ENCODE measurements around the gene SMARCA2. TPM values are rescaled to one million over a fixed set of nuclear protein-coding genes. Genes with fewer than 3 reads are reported as not detected.
"Not testable (repeated sequence)": the region's sequence is repeated elsewhere in the genome, so short reads cannot be mapped to it uniquely, and the experiment has no call there.

The SMARCA2 gene
- total and polyA plus RNA-seq, 4 donors = 143 to 161 (median 152) TPM

DNA sequence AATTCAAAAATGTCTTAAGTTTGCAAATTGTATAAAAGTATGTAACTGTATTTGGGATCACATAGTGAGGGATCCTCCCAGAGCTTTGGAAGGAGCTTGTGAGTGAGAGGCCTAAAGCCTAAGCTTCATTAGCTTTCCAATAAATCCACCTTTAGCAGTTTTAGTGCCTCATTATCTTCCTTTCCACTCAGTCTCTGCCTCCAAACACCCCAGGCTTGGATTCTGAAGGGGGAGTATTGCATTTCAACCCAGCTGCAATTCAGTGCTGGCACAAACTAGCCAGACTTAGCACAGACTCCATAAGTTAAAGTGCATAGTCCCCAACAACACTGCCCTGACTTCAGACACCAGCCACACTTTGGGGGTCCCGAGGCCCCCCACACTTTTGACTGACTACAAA, 113.5 kb downstream of the SMARCA2 start:
- Histone ChIP-seq H3K27me3 (ENCODE audit: control insufficient read depth, insufficient read depth, low read length) (no peaks in the 10 kb centered on the region), H3K4me1 (ENCODE audit: control insufficient read depth, insufficient read depth, low read length) (peaks cover 7% of the 10 kb centered on the region), H3K9me3 (ENCODE audit: control insufficient read depth, insufficient read depth, low read length) (no peaks in the 10 kb centered on the region), H3K4me3 (ENCODE audit: low read depth, low read length) (no peak overlapping the region), H3K36me3 (ENCODE audit: control insufficient read depth, insufficient read depth, low read length) (peaks cover 5% of the 10 kb centered on the region), H3K27ac (ENCODE audit: low read depth, low read length) (no peak overlapping the region)
- peak in 1 of 6 donors; percentile 40 for DNase-seq (ENCODE audit: low read depth in 4 of 6, low spot score in 6 of 6)
- WGBS (ENCODE audit: insufficient coverage) = 100% methylated on average over 1 of the region's 1 CpG

DNA sequence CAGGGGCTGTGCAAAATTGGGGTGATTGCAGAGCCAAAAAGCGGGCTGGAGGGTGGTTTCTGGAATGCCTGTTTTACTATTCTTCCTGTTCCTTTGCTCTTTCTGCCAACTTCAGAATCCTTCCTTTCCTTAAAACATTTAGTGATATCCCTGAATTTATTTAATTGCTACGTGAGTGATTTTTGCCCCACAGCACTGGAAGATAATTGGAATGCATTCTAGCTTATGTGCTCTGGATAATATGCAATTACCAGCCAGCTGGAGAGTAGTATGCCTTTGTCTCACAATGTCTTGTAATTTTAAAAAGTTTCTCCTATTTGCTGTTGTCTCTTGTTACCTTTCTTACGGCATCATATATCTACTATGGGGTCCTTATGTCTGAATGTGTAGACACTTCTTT, 115.8 kb downstream of the SMARCA2 start:
- no peak overlapping the region for H3K27ac ChIP-seq (ENCODE audit: low read depth, low read length)
- no peaks in the 10 kb centered on the region for H3K27me3 ChIP-seq (ENCODE audit: control insufficient read depth, insufficient read depth, low read length)
- peaks cover 7% of the 10 kb centered on the region for H3K4me1 ChIP-seq (ENCODE audit: control insufficient read depth, insufficient read depth, low read length)
- peak in 1 of 6 donors; percentile 57 for DNase-seq (ENCODE audit: low read depth in 4 of 6, low spot score in 6 of 6)
- peaks cover 9% of the 10 kb centered on the region for H3K36me3 ChIP-seq (ENCODE audit: control insufficient read depth, insufficient read depth, low read length)
- H3K9me3 ChIP-seq (ENCODE audit: control insufficient read depth, insufficient read depth, low read length) = no peaks in the 10 kb centered on the region
- WGBS (ENCODE audit: insufficient coverage) = no CpG with 5 or more reads among the region's 3 CpGs
- H3K4me3 ChIP-seq (ENCODE audit: low read depth, low read length) = no peak overlapping the region

DNA sequence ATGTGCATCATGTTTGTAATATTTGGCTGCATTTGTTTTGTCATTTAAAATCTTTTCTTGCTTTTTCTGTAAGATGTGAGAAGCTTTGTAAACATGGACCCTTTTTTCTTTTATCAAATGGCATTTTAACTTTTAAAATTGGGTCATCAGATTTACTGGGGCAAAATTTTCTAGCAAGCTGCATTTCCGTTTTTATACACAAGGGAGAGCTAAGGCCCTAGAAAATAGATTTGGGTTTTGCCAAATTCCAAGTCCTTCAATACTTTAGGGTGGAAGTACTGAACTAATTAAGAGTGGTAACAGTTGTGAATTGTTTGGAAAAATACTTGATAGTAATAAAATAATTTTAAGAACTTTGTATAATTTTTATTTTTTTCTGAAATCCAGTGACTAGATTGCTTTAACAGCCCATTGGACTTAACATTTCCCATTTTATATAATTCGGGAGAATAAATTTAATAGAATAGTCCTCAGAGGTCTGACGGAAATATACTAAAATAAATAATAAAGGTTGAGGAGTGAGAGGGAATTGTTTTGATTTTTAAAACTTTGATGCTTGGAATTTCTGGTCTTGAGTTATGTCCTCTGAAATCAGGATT, 117.4 kb downstream of the SMARCA2 start:
- peak in 4 of 6 donors; percentile 33 to 80 (median 60) for DNase-seq (ENCODE audit: low read depth in 4 of 6, low spot score in 6 of 6)
- no peak overlapping the region for H3K27ac ChIP-seq (ENCODE audit: low read depth, low read length)
- H3K9me3 ChIP-seq (ENCODE audit: control insufficient read depth, insufficient read depth, low read length) = no peaks in the 10 kb centered on the region
- WGBS (ENCODE audit: insufficient coverage) = no CpG with 5 or more reads among the region's 3 CpGs
- H3K4me3 ChIP-seq (ENCODE audit: low read depth, low read length) = no peak overlapping the region
- peaks cover 4% of the 10 kb centered on the region for H3K4me1 ChIP-seq (ENCODE audit: control insufficient read depth, insufficient read depth, low read length)
- H3K36me3 ChIP-seq (ENCODE audit: control insufficient read depth, insufficient read depth, low read length) = peaks cover 11% of the 10 kb centered on the region
- H3K27me3 ChIP-seq (ENCODE audit: control insufficient read depth, insufficient read depth, low read length) = no peaks in the 10 kb centered on the region

DNA sequence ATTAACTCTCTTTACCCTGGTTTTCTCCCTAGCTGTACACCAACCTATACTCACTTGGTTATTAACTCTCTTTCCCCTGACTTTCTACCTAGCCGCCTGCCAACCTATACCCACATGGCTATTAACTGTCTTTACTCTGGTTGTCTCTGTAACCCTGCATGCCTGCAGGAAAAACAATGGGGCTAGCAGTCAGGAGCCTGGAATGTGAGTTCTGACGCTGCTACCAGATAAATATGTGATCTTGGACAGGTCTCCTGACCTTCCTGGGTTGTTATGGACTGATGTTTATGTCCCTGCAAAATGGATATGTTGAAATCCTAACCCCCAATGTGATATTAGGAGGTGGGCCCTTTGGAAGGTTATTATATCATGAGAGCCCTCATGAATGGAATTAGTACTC, 119.2 kb downstream of the SMARCA2 start:
- Histone ChIP-seq H3K9me3 (ENCODE audit: control insufficient read depth, insufficient read depth, low read length) (no peaks in the 10 kb centered on the region), H3K27me3 (ENCODE audit: control insufficient read depth, insufficient read depth, low read length) (no peaks in the 10 kb centered on the region), H3K27ac (ENCODE audit: low read depth, low read length) (no peak overlapping the region), H3K4me1 (ENCODE audit: control insufficient read depth, insufficient read depth, low read length) (no peaks in the 10 kb centered on the region), H3K36me3 (ENCODE audit: control insufficient read depth, insufficient read depth, low read length) (peaks cover 11% of the 10 kb centered on the region), H3K4me3 (ENCODE audit: low read depth, low read length) (no peak overlapping the region)
- no peak for DNase-seq (ENCODE audit: low read depth in 4 of 6, low spot score in 6 of 6)
- WGBS (ENCODE audit: insufficient coverage) = 71% methylated on average over 1 of the region's 2 CpGs

DNA sequence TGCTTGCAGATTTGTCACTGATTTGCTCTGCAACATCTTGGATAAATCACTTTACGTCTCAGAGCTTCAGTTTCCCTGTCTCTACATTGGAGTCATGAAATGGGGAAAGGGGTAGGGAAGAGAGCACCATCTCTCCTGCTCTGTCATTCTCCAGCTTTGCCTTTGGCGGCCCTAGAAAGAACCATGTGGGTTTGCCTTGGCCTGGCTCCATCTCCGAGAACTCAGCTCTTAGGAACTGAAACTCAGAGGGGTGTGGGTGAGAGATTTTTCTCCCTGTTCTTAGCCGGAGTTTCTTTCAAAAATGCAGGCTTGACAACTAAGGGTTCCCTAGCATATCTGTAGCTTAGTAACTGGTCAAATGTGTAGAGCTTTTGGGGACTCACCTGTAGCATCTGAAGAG, 123.5 kb downstream of the SMARCA2 start:
- Histone ChIP-seq H3K4me3 (ENCODE audit: low read depth, low read length) (no peak overlapping the region), H3K27me3 (ENCODE audit: control insufficient read depth, insufficient read depth, low read length) (no peaks in the 10 kb centered on the region), H3K4me1 (ENCODE audit: control insufficient read depth, insufficient read depth, low read length) (no peaks in the 10 kb centered on the region), H3K36me3 (ENCODE audit: control insufficient read depth, insufficient read depth, low read length) (peaks cover 9% of the 10 kb centered on the region), H3K27ac (ENCODE audit: low read depth, low read length) (no peak overlapping the region), H3K9me3 (ENCODE audit: control insufficient read depth, insufficient read depth, low read length) (no peaks in the 10 kb centered on the region)
- WGBS (ENCODE audit: insufficient coverage) = 72% methylated on average over 3 of the region's 4 CpGs
- DNase-seq (ENCODE audit: low read depth in 4 of 6, low spot score in 6 of 6) = no peak

DNA sequence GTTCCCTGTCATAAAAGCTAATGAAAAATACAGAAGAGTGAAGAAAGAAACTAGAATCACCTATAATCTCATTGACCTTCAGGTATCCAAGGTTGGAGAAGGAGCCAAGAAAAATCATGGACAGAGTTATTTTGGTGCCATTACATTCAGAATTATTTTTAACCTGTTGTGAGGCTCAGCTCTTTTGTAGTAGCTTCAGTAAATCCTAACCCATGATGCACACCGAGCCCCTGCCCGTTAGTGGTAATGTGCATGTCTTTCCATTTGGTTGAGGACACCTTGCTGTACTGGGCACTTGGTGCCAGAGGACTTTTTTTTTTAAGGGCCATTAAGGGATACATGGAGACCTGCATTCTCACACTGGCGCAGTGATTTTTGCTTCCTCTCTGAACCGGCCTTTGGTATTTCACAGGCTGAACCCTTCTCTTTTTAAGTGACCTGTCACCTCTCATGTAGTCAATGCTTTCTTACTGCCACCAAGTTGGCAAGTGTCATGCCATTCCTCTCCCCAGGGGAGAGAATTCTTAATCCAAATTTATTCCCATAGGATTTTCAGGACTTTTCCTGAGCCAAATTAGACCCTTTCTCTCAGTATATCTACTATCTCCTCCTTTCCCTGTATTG, 125.6 kb downstream of the SMARCA2 start:
- no peaks in the 10 kb centered on the region for H3K27me3 ChIP-seq (ENCODE audit: control insufficient read depth, insufficient read depth, low read length)
- H3K27ac ChIP-seq (ENCODE audit: low read depth, low read length) = no peak overlapping the region
- H3K36me3 ChIP-seq (ENCODE audit: control insufficient read depth, insufficient read depth, low read length) = peaks cover 5% of the 10 kb centered on the region
- no peak overlapping the region for H3K4me3 ChIP-seq (ENCODE audit: low read depth, low read length)
- WGBS (ENCODE audit: insufficient coverage) = 93% methylated on average over 4 of the region's 4 CpGs
- no peaks in the 10 kb centered on the region for H3K9me3 ChIP-seq (ENCODE audit: control insufficient read depth, insufficient read depth, low read length)
- no peak for DNase-seq (ENCODE audit: low read depth in 4 of 6, low spot score in 6 of 6)
- no peaks in the 10 kb centered on the region for H3K4me1 ChIP-seq (ENCODE audit: control insufficient read depth, insufficient read depth, low read length)

DNA sequence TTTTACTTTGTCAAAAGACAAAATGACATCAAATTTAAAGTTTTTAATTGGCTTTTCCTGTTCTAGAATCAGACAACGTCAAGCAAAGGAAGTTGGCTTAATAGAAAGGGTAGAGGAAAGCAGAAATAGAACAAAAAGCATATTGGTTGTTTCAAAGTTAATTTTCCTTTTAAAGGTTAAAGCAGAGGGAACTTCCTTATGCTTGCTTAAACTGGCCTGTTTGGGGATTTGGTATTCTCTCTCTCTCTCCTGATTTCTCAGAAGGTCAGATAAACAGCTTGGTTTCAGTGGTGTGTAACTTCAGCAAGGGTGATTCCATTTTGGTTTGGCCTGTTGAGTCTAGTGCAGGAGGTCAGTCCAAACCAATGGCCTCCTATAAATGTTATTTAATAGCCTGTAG, 127.1 kb downstream of the SMARCA2 start:
- Histone ChIP-seq H3K4me1 (ENCODE audit: control insufficient read depth, insufficient read depth, low read length) (no peaks in the 10 kb centered on the region), H3K9me3 (ENCODE audit: control insufficient read depth, insufficient read depth, low read length) (no peaks in the 10 kb centered on the region), H3K36me3 (ENCODE audit: control insufficient read depth, insufficient read depth, low read length) (no peaks in the 10 kb centered on the region), H3K27ac (ENCODE audit: low read depth, low read length) (no peak overlapping the region), H3K27me3 (ENCODE audit: control insufficient read depth, insufficient read depth, low read length) (no peaks in the 10 kb centered on the region), H3K4me3 (ENCODE audit: low read depth, low read length) (no peak overlapping the region)
- no CpG with 5 or more reads among the region's 1 CpG for WGBS (ENCODE audit: insufficient coverage)
- no peak for DNase-seq (ENCODE audit: low read depth in 4 of 6, low spot score in 6 of 6)

DNA sequence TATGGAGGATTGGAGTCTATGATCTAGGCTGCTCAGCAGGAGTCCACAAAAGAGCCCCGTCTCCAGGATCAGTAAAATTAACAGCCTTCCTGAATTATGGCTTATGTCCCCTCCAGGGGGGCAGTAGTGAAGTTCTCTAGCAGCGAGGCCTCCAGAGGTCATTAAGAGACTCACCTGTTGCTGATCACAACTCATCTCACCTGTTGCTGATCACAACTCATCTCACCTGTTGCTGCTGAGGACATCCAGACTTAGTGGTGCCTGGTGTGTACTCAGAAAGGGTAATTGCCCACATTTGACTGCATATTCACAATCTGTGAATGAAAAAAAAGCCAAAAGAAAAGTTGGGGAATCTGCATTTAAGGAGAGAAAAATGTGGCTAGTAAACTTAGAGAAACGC, 129.5 kb downstream of the SMARCA2 start:
- no CpG with 5 or more reads among the region's 3 CpGs for WGBS (ENCODE audit: insufficient coverage)
- H3K36me3 ChIP-seq (ENCODE audit: control insufficient read depth, insufficient read depth, low read length) = no peaks in the 10 kb centered on the region
- H3K4me1 ChIP-seq (ENCODE audit: control insufficient read depth, insufficient read depth, low read length) = no peaks in the 10 kb centered on the region
- no peak for DNase-seq (ENCODE audit: low read depth in 4 of 6, low spot score in 6 of 6)
- no peaks in the 10 kb centered on the region for H3K27me3 ChIP-seq (ENCODE audit: control insufficient read depth, insufficient read depth, low read length)
- no peaks in the 10 kb centered on the region for H3K9me3 ChIP-seq (ENCODE audit: control insufficient read depth, insufficient read depth, low read length)
- no peak overlapping the region for H3K4me3 ChIP-seq (ENCODE audit: low read depth, low read length)
- no peak overlapping the region for H3K27ac ChIP-seq (ENCODE audit: low read depth, low read length)

DNA sequence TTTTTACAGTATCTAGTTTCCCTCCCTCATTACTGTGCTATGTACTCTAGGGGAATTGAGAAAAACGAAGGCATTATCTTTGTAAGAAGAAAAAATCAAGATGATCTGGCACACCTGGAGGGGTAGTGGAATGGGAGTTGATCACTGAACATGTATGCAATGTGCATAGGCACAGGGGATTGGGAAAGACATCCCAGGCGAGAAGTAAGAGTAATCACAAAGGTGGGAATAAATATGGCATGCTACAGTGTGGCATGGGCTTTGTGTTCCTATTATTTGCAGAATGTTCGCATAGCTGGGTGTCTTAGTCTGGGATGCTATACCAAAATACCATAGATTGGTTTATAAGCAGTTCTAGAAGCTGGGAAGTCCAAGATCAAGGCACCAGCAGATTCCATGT, 130.6 kb downstream of the SMARCA2 start:
- H3K27me3 ChIP-seq (ENCODE audit: control insufficient read depth, insufficient read depth, low read length) = no peaks in the 10 kb centered on the region

DNA sequence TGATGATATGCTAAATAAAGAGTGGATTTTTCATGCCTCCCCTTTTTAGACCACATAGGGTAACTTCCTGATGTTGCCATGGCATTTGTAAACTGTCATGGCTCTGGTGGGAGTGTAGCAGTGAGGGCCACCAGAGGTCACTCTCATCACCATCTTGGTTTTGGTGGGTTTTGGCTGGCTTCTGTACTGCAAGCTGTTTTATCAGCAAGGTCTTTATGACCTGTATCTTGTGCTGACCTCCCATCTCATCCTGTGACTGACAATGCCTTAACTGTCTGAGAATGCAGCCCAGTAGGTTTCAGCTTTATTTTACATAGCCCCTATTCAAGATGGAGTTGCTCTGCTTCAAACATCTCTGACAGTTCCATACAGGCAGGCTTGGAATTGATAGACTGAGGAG, 131.6 kb downstream of the SMARCA2 start:
- H3K4me3 ChIP-seq (ENCODE audit: low read depth, low read length); H3K27me3 ChIP-seq (ENCODE audit: control insufficient read depth, insufficient read depth, low read length); H3K27ac ChIP-seq (ENCODE audit: low read depth, low read length); H3K36me3 ChIP-seq (ENCODE audit: control insufficient read depth, insufficient read depth, low read length); H3K4me1 ChIP-seq (ENCODE audit: control insufficient read depth, insufficient read depth, low read length); H3K9me3 ChIP-seq (ENCODE audit: control insufficient read depth, insufficient read depth, low read length): not testable (repeated sequence)
- peak in 1 of 6 donors; percentile 66 for DNase-seq (ENCODE audit: low read depth in 4 of 6, low spot score in 6 of 6)

More for the DNA sequence above, 130.6 kb downstream of the SMARCA2 start:
- Histone ChIP-seq H3K36me3 (ENCODE audit: control insufficient read depth, insufficient read depth, low read length) (no peaks in the 10 kb centered on the region), H3K4me3 (ENCODE audit: low read depth, low read length) (no peak overlapping the region), H3K27ac (ENCODE audit: low read depth, low read length) (no peak overlapping the region), H3K4me1 (ENCODE audit: control insufficient read depth, insufficient read depth, low read length) (no peaks in the 10 kb centered on the region), H3K9me3 (ENCODE audit: control insufficient read depth, insufficient read depth, low read length) (no peaks in the 10 kb centered on the region)
- DNase-seq (ENCODE audit: low read depth in 4 of 6, low spot score in 6 of 6) = no peak
- 88% methylated on average over 1 of the region's 3 CpGs for WGBS (ENCODE audit: insufficient coverage)
